C4-2B (cell line): ENCODE results near the gene C2CD2.

Experiments used
- CTCF ChIP-seq: fragments of 450-650 bp; conservative IDR thresholded peaks from 2 replicates; pipeline ENCODE4 v1.5.1; 2017; ENCODE audit warnings: mild to moderate bottlenecking
- ZFX ChIP-seq: fragments of 450-650 bp; IDR thresholded peaks from 2 replicates; pipeline ENCODE4 v1.6.1; 2017

GRCh38 chr21:41962425-41962966 lies 8.7 kb upstream of the C2CD2 start:
- TF ChIP-seq CTCF (no peak), ZFX (no peak)
